ENCODE data around the gene GADD45A. TPM values are rescaled to one million over a fixed set of nuclear protein-coding genes. Genes with fewer than 3 reads are reported as not detected.

The GADD45A gene
- total and polyA plus RNA-seq, 7 donors, result 88.8 to 505 (median 197) TPM

DNA sequence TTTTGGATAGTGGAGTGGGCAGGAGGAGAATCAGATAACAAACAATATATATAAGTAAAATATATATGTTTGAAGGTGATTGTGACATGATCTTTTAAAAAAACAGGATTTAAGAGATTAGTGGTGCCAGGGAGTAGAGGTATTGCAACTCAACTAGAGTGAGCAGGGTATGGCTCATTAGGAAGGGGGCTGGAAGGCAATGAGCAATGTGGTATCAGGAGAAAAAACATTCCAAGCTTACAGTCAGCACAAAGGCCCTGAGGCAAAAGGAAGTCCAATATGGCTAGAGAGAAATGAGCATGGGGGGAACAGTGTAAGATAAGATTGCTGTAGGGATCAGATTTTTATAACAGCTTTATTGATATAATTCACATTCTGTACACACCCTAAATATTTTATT is 5.3 kb upstream of the GADD45A start:
- Histone ChIP-seq H3K36me3 (ENCODE audit: insufficient read depth in 1 of 2, low read depth in 1 of 2) (no peaks in the 10 kb centered on the region), H3K9me3 (no peaks in the 10 kb centered on the region), H3K4me1 (peaks cover 29% of the 10 kb centered on the region), H3K27ac (no peak overlapping the region), H3K27me3 (ENCODE audit: insufficient read depth in 3 of 3, low read length in 2 of 3) (no peaks in the 10 kb centered on the region), H3K4me3 (no peak overlapping the region)
- ATAC-seq, result no peak
- intact Hi-C loops (cut with DNase I), result loop anchor here (5.0 to 10.0 kb wide), 2 partner anchors 32 to 155 kb away; partner anchors contain the start of gene GNG12 (in 1 of the 2)
- DNase-seq, result no peak
- TF ChIP-seq, protein P1, sequence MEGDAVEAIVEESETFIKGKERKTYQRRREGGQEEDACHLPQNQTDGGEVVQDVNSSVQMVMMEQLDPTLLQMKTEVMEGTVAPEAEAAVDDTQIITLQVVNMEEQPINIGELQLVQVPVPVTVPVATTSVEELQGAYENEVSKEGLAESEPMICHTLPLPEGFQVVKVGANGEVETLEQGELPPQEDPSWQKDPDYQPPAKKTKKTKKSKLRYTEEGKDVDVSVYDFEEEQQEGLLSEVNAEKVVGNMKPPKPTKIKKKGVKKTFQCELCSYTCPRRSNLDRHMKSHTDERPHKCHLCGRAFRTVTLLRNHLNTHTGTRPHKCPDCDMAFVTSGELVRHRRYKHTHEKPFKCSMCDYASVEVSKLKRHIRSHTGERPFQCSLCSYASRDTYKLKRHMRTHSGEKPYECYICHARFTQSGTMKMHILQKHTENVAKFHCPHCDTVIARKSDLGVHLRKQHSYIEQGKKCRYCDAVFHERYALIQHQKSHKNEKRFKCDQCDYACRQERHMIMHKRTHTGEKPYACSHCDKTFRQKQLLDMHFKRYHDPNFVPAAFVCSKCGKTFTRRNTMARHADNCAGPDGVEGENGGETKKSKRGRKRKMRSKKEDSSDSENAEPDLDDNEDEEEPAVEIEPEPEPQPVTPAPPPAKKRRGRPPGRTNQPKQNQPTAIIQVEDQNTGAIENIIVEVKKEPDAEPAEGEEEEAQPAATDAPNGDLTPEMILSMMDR (IDR thresholded peaks at IDR 0.05), result no peak

DNA sequence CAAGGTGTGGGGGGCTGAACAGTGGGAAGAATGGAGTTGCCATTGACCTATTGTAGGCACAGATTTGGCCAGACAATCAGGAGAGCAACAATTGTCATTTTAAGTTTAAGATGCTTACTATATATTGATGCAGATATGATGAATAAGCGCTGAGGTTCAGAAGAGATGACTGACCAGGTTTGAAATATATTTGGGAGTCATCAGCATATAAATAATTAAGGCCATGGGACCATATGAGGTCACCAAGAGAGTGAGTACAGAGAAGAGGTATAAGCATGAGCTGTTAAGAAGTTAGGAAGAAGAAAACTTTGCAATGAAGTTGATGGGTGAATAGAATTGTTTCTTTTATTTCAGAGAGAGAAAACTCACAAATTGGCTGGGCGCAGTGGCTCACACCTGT is 4.5 kb upstream of the GADD45A start:
- DNase-seq (no peak), ATAC-seq (no peak)
- Histone ChIP-seq H3K36me3 (ENCODE audit: insufficient read depth in 1 of 2, low read depth in 1 of 2) (no peaks in the 10 kb centered on the region), H3K9me3 (no peaks in the 10 kb centered on the region), H3K4me3 (no peak overlapping the region), H3K27me3 (ENCODE audit: insufficient read depth in 3 of 3, low read length in 2 of 3) (no peaks in the 10 kb centered on the region), H3K27ac (peak overlapping the region; percentile 38), H3K4me1 (peaks cover 21% of the 10 kb centered on the region)
- TF ChIP-seq, protein P1 (IDR thresholded peaks at IDR 0.05), result no peak
- intact Hi-C loops (cut with DNase I), result loop anchor here (5.0 to 10.0 kb wide), 2 partner anchors 33 to 154 kb away; partner anchors contain the start of gene GNG12 (in 1 of the 2)
- WGBS, 3 donors, result 96 to 100% (median 98%) methylated on average over 2 of the region's 2 CpGs

DNA sequence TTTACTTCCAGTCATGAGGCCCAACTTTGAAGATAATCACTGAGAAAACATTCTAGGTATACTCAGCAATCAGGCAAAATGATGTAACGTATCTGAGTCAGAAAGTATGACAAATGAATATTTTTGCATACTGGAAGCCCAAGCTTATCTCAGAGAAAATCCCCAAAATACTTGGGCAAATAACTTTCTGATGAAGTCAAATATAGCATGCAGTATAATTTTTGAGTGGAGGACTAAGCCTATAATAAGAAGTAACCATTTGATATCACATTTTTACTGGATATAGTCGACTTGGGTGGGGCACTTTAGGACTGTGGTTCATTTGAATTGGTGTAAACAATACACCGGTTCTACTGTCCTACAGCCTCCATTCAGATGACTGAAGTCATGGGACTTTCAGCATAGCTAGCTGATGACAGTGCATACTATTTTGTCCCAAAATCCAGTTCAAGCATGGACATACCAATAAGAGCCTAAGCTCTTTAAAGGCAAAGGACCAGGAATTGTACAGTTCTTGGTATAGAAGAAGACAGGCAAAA is 2.3 kb upstream of the GADD45A start:
- Histone ChIP-seq H3K4me3 (no peak overlapping the region), H3K27ac (peak overlapping the region; percentile 96), H3K36me3 (ENCODE audit: insufficient read depth in 1 of 2, low read depth in 1 of 2) (peaks cover 0 to 14% of the 10 kb centered on the region in 2 donors), H3K4me1 (peaks cover 20% of the 10 kb centered on the region), H3K9me3 (no peaks in the 10 kb centered on the region), H3K27me3 (ENCODE audit: insufficient read depth in 3 of 3, low read length in 2 of 3) (no peaks in the 10 kb centered on the region)
- WGBS, 3 donors, result 51 to 54% (median 53%) methylated on average over 3 of the region's 3 CpGs
- ATAC-seq (no peak), DNase-seq (no peak)
- TF ChIP-seq, protein P1 (IDR thresholded peaks at IDR 0.05), result no peak
- intact Hi-C loops (cut with DNase I), result loop anchor here (5.0 to 10.0 kb wide), 2 partner anchors 35 to 152 kb away; partner anchors contain the start of gene GNG12 (in 1 of the 2)

DNA sequence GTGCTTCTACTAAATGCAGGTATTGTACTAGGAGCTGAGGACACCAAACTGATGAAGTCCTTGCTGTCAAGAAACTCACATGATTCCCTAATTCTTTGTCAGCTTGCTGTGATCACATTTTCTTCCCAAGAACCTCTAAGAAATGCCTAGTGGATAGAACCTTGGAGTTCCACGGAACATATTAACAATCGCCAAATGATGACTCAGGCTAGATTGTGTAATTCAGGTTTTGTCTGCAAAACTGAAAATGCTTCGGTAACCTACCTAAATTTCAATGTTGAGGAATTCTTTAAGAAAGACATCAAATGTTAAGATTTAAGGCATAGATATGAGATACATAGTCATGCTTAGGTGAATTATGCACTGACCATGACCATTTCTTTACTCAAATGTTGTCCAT is 1.7 kb upstream of the GADD45A start:
- Histone ChIP-seq H3K27ac (peak overlapping the region; percentile 96), H3K4me1 (peaks cover 20% of the 10 kb centered on the region), H3K4me3 (no peak overlapping the region), H3K36me3 (ENCODE audit: insufficient read depth in 1 of 2, low read depth in 1 of 2) (peaks cover under 1 to 19% of the 10 kb centered on the region in 2 donors), H3K27me3 (ENCODE audit: insufficient read depth in 3 of 3, low read length in 2 of 3) (no peaks in the 10 kb centered on the region), H3K9me3 (no peaks in the 10 kb centered on the region)
- no peak for DNase-seq
- TF ChIP-seq, protein P1 (IDR thresholded peaks at IDR 0.05), result no peak
- ATAC-seq, result no peak
- 39 to 64% (median 52%) methylated on average over 3 of the region's 3 CpGs for WGBS, 3 donors
- intact Hi-C loops (cut with DNase I), result loop anchor here (5.0 to 10.0 kb wide), 2 partner anchors 36 to 151 kb away; partner anchors contain the start of gene GNG12 (in 1 of the 2)
